GM18868 (cell line): ENCODE measurements around the gene ASPDH.
"Not testable (repeated sequence)": the region's sequence is repeated elsewhere in the genome, so short reads cannot be mapped to it uniquely, and the experiment has no call there.

Experiments used
- ATAC-seq: cut with Tn5 transposase; IDR thresholded peaks from one replicate; pipeline ENCODE4 v1.9.1; 2021; ENCODE audit warnings: mild to moderate bottlenecking, moderate library complexity; ENCODE audit not compliant: unreplicated experiment

The ASPDH gene

DNA sequence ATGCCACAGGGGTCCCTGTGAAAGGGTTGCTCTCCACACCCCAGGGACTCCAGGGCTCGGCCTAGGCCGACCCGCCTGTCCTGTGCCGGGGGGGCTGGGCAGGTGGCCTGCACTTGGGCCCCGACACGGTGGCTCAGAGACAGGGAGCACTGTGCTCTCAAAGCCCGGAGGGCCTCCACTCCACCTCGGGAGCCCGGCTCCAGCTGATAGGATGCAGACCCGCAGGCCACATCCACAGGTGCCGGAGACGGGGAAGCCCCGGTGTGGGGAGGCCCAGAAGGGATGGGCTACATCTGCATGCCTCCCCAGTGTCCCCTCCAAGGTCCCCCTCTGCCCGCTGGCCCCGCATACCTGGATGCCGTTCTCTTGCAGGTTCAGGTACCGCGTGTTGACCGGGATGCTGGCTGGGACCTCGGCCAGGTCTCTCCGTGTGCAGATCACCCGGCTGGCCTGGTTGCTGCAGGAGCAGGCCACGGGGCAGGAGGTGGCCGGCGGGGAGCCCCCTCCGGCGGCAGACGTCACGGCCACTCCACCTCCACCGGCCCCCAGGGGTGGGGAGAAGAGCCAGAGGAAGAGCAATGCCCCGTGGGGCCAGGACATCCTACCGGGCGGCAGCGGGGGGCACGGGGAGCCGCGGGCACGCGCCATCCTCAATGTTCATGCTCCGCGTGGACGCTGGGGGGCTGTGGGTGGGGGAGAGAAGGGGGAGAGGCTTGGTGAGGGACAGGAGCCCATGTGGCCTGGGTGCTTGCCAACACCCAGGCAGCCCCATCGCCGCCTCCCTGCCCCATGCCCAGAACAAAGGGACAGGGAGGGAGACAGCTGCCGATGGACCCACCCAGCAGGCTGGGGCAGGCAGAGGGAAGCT, 34.7 kb upstream of the ASPDH start:
- no peak for ATAC-seq

DNA sequence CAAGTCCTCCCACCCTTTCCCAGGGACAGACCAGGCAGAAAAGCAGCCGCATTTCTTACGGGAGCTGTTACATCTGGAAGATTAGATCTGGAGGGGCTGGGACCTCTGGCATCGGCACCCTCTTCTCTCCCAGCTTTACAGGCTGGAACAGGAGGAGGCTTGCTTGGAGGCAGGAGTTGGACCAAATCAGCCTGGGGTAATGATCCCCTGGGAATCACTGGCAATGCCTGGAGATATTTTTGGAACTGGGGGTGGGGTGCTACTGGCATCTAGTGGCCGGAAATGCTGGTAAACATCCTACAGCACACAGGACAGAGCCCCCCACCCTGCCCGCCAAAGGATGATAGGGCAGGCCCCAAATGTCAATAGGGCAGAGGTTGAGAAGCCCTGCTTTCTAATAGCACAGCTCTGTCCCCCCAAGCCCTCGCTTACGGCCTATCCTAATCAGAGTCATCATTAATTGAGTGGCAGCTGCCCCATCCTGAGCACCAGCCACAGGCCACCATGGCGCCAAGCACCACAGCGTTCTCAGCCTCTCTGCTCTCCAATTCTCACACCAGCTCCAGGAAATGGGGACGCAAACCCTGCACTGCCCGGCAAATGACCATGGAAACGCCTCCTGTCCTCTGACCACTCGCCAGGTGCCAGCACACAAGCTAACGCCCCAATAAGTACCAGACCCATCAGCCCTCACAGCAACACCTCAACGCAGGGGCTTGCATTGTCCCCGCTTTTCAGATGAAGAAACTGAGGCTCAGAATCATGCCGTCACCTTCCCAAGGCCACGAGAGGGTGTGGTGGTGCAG, 33.9 kb upstream of the ASPDH start:
- ATAC-seq, result no peak

DNA sequence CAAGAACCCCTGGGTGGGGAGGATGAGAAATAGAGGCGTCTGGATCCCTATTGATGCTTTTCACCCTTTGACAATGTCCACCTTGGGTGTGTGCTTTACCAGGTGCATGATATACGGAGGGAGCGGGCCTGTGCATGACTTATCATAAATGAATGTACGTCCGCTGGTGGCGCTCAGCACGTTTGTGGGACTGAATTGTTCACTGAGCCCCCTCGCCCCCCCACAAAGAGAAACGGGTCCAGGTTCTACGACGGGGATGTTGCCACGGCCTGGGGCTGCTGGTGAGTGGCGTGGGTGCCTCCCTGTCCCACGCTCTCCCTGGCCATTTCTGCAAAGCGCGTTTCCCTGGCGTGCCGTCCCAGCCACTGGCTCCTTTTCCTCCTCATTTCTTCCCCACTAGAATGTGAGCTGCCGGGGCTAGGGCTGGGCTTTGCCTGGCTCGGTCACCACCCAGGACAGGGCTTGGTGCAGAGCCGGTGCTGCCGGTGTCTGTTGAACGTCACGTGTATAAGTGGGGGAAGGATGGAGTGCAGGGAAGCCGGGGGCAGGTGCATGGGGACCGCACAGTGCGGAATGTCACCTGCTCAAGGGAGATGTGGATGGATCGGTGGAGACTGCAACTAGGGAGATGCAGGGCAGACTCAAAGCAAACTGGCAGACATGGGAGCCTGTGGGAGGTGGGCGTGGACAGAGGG, 33.0 kb upstream of the ASPDH start:
- no peak for ATAC-seq

DNA sequence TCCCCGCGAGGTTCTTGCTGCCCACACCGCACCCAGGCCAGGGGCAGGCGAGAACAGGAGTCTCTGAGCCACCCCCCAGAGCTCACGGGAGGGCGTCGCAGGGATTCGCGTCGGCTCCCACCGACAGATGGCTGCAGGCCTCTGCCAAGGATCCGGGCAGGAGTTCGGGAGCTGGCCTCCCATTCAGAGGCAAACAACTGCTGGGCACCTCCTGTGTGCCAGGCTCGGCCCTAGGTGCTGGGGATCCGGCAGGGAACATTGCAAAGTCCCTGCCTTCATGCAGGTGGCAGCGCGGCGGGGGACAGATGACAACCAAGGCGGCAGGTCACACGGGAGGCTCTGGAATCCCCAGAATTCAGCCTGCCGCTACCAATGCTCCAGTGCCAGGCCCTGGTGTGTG, 29.2 kb upstream of the ASPDH start:
- no peak for ATAC-seq

DNA sequence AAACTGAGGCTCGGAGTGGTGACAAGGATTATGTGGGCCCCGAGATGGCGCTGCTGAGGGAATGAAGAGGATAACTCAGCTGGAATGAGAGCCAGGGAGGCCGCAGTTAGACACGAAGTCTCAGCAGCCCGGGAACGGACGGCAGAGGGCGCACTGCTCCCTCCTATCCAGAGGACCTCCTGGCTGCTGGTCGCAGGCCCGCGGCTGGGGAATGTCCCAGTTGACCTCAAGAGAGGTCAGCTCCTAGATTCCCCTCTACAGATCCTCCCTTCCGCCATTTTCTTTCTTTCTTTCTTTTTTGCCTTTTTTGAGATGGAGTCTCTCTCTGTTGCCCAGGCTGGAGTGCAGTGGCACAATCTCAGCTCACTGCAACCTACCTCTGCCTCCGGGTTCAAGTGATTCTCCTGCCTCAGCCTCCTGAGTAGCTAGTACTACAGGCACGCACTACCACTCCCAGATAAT, 24.1 kb upstream of the ASPDH start:
- ATAC-seq, result no peak

DNA sequence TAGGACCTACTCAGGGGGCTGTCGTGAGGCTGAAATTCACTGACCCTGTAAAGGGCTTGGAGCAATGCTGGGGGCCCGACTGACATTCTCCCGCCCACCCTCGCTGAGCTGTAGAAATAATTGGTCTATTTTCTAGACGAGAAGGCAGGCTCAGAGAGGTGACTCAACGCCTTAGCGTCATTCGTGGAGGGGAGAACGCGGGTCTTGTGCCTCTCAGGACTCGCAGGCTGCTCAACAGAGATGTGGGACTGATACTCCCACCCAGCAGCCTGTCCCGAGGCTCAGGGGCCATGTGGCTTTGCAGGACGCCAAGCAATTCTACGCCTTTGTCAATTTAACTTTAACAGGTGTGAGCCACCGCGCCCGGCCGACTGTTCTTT, 23.6 kb upstream of the ASPDH start:
- no peak for ATAC-seq

DNA sequence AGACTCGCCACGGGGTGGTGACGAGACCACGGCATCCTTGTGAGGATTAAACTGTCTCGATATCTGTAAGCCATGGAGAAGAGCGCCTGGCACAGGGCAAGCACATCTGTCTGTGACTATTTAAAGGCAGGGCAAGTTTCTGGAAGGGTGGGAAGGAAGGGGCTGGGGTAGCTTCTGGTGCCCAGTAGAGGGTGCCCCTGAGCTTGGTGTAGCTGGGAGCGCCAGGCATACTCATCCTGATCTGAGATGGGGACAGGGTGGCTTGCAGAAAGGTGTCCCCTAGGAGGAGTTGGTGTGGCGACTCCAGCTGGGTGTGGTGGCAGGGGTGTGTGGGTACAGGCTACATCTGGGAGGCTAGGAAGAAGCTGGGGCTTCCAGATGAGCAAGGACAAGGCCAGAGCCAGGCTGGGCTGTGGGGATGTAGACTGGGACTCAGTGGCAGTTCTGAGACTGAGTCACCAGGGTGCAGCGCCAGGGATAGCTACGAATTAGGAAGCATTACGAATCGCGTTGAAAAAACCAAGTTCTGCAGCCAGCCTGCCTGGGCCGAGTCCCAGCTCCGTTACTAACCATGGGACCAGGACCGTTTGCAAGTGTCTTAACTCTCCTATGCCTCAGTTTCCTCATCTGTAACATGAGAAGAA, 23.1 kb upstream of the ASPDH start:
- no peak for ATAC-seq

DNA sequence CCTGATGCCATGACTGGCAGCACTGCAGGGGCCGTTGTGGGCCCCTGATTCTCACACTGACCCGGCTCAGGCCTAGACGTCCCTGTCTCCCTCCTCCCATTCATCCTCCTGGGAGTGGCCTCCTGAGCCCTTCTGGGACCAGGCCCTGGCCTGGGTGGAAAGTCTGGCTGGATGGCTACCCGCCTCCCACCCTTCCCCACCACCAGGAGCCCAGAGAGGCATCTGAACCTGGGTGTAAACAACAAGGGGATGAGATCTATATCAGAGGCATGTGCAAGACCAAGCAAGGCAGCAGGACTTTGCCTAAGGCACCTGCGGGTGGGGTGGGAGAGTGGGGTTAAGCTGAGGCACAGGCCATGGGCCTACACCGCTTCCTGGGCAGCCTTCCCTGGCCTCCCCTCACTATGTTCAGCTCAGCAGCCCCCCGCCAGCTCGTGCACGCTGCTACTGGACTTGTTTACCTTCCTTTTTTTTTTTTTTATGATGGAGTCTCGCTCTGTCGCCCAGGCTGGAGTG, 22.0 kb upstream of the ASPDH start:
- ATAC-seq, result no peak

DNA sequence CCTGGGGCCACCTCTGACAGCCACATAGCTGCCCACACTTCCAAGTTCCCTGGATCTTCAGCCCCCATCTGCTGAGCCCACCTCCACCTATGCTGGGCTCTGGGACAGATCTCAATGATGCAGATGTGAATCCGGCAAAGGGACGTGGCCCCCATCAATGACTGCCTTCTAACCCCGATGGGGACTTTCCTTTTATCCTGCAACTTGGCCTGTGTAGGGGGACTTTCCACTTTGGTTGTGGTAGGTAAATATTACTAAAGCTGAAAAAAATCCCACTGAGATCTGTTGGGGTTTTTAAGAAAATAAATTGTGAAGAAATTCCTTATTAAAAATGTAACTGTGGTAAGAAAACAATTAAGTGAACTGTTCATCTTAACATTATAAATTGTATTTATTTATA, 20.8 kb upstream of the ASPDH start:
- ATAC-seq, result no peak

DNA sequence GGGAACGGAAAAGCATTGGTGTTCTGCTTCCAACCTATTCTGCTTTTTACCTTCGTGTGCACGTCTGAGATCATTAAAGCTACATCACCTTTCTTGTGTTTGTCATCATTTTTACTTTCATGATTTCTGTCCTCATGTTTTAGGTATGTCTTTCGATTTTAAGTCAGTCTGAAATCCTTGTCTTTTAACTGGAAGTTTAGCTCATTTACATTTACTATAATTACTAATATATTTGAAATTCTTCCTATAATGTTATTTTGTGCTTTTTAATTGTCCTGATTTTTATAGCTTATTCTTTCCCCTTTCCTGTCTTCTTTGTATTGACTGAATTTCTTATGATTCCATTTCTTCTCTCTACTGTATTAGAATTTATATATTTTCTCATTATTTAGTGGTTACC, 19.2 kb upstream of the ASPDH start:
- ATAC-seq, result no peak

DNA sequence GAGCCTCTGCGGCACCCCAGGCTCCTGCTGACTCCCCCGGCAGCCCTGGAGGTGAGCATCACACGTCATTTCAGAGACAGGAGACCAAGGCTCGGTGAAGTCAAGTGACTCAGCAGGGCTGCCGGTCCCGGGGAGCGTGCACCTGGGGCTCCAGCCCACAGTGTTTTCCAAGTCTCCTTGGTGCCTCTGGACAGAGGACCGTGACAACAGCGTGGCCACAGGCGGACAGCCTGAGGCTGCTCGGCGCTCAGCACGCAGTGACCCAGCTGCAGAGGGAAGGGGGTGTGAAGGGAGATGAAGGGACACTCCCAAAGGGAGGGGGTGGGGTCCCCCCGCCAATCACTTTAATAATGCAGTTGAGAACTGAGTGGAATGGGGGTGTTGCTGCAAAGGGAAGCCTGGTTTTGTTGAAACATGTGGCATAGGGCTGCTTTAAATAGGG, 17.5 kb upstream of the ASPDH start:
- no peak for ATAC-seq

DNA sequence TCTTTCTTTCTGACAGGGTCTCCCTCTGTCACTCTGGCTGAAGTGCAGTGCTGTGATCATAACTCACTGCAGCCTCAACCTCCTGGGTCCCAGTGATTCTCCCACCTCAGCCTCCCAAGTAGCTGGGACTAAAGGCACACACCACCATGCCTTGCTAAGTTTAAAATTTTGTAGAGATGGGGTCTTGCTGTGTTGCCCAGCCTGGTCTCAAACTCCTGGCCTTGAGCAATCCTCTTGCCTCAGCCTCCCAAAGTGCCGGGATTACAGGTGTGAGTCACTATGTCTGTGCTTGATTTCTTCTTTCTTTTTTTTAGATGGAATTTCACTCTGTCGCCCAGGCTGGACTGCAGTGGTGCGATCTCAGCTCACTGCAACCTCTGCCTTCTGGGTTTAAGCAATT, 14.3 kb upstream of the ASPDH start:
- not testable (repeated sequence) for ATAC-seq

DNA sequence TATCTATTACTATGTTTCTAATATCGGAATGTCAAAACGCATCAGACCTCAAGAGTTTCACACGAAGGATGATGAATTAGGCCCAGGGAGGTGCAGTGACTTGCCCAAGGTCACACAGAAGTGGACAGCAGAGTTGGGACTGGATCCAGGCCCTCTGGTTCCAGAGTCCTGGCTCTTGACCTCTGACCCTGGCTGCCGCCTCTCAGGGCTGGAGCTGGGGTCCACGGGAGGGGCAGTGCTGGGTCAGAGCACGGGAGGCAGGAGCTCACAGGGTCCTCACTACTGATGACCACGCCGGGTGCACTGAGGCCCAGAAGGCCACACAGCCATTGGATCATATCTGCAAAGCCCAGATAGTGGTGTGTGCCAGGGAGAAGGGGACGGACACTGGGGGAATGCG, 9.2 kb upstream of the ASPDH start:
- ATAC-seq, result no peak

DNA sequence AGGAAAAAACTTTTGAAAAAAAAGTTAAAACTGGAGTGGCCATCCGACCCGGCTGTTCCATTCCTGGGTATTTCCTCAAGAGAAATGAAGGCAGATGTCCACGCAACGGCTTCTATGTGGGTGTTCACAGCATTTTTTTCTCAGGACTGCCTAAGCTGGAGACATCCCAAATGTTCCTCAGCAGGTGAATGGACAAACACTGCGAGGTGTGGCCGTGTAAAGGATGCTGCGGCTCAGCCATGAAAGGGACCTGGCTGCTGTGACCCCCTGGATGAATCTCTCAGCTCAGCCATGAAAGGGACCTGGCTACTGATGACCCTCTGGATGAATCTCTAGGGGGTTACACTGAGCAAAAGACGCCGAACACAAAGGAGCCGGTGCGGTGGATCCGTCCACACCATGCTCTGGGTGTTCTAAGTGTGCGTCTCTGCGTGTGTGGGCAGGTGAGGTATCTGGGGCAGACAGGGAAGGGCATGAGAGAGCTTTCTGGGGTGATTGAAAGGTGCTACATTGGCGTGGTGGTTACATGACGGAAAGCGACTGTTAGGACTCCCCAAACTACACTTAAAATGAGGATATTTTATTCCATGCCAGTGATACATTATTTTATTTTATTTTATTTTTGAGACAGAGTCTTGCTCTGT, 7.2 kb upstream of the ASPDH start:
- no peak for ATAC-seq

DNA sequence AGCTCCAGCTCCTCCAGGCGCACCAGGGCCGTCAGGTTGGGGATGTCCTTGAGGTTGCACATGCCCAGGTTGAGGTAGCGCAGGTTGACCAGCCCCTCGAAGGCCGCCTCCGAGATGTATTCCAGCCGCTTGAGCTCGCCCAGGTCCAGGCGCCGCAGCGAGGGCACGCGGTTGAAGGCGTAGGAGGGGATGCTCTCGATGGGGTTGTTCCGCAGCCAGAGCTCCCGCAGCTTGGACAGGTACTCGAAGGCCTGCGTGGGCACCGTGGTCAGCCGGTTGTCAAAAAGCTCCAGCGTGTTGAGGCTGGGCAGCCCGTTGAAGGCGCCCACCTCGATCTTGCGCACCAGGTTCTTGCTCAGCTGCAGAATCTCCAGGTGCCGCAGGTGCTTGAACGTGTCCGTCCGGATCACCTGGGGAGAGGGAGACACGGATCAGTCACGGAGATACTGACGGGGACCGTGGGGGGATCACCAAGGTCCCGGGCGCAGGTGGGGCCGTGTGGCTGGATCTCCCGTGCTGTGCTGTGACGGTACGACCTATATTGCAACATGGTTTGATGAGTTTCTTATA, 5.4 kb upstream of the ASPDH start:
- no peak for ATAC-seq

DNA sequence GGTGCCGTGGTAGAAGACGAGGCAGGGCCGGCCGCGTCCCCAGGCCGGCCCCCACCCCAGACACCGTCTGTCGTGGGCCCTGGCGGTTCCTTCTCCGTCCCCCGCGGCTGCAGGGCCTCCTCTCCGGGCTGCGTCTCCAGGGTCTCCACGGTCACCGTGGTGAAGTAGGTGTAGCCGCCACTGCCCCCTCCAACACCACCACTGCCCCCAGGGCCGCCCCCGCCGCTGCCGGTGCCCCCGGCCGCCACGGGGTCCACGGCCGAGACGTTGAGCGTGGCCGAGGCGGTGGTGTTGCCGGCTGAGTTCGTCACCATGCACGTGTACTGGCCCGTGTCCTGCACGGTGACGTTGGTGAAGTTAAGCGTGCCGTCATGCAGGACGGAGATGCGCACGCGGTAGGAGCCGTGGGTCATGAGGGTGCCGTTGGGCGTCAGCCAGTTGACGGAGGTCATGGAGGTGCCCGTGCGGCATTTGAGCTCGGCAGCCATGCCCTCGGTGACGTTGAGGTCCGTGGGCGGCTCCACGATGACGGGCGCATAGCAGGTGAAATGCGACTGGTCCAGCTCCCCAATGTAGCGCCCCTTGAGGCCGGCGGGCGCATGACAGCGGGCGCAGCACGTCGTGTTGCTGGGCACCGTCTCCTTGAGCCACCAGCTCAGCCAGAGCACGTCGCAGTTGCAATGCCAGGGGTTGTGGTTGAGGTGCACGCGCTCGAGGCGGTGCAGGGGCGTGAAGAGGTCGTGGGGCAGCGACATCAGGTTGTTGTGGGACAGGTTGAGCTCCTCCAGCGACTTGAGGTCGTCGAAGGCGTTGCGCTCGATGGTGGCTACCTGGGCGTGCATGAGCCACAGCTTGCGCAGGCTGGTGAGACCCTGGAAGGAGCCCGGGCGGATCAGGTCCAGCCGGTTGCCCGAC, 4.6 kb upstream of the ASPDH start:
- ATAC-seq, result no peak

DNA sequence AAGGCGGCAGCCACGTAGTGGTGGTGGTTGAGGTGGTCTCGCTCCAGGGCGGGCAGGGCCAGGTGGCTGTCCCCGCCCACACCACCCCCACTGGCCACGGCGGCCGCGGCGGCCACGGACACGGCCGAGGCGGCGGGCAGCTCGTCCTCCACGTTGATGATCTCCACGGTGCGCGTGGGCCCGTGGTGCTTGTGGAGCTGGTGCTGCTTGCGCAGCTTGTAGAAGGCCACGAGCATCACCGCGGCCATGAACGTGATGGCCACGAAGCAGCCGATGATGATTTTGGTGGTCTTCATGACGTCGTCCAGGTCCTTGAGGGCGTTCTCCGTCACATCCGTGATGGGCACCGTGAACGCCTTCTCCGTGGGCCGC, 4.0 kb upstream of the ASPDH start:
- ATAC-seq, result no peak

DNA sequence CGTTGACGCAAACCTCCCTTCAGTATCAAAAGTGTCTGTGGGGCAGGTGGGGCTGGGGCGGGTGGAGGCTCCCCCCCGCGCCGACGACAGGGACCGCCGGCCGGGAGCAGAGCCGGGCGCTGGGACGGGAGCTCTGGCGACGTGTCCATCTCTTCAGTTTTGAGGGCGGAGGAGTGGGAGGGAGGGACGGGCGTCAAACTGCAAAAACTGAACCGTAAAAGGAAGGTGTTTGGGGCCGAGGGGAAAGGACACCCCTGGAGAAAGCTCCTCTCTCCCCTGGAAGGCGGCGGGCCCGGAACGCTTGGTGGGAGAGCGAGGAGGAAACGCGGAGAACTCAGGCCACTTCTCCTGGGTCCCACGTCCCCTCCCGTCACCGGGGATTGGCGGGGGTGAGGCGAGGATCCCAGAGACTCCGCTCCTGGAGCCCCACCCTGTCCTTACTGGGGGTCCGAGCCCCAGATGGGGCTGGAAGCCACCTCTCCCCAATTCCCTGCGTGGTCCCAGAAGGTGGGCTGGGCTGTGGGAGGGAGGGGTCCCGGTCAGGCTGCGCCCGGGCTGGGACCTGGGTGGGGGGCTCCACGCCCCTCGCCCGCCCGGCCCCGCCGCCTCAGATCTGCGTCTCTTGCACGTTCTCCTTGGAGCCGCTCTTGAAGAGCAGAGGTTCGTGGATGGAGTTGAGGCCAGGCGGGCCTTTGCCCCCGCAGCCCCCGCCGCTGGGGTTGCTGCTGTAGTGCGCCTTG, 3.4 kb upstream of the ASPDH start:
- no peak for ATAC-seq
